H1 (cell line): ENCODE results near the gene CHST9. TPM values are rescaled to one million over a fixed set of nuclear protein-coding genes. Genes with fewer than 3 reads are reported as not detected.
"Not testable (repeated sequence)": the region's sequence is repeated elsewhere in the genome, so short reads cannot be mapped to it uniquely, and the experiment has no call there.

ENCODE experiments used
- CTCF ChIA-PET: fragments of 300-600 bp; sonication (Branson Sonifier 250); formaldehyde crosslinking; loops from one replicate; lab custom pipeline; 2021; ENCODE audit not compliant: partially characterized antibody; lab: Charles Lee
- POLR2A ChIA-PET: fragments of 300-600 bp; sonication (Branson Sonifier 250); formaldehyde crosslinking; loops from one replicate; lab custom pipeline; 2021; ENCODE audit warnings: inconsistent platforms; ENCODE audit not compliant: partially characterized antibody; lab: Charles Lee
- DNase-seq, 2 experiments: peaks; one replicate each; pipeline versions ENCODE4 v3.0.0 to v3.0.0-alpha.2; 2010 to 2022; ENCODE audit warnings: low spot score in 2 of 2, low read depth in 1 of 2, mixed read lengths in 1 of 2
- FAIRE-seq: peaks from 2 replicates; lab custom pipeline; 2011; peaks lifted over from hg19 to GRCh38; lab: Jason Lieb, UNC
- H2AFZ ChIP-seq: 2 replicates; pipeline ENCODE4 v1.8.1; 2012; ENCODE audit warnings: low read length, inconsistent platforms
- H2AK5ac ChIP-seq: 2 replicates; pipeline ENCODE4 v1.6.1; 2013; ENCODE audit warnings: low read depth, low read length
- H2BK120ac ChIP-seq: replicated peaks from 2 replicates; pipeline ENCODE3; 2013; ENCODE audit warnings: low read depth, low read length, inconsistent platforms
- H2BK12ac ChIP-seq: 2 replicates; pipeline ENCODE4 v1.6.1; 2013; ENCODE audit warnings: low read depth, low read length
- H2BK15ac ChIP-seq: 2 replicates; pipeline ENCODE4 v1.6.1; 2013; ENCODE audit warnings: low read length
- H2BK20ac ChIP-seq: 2 replicates; pipeline ENCODE4 v1.6.1; 2013; ENCODE audit warnings: low read length
- H2BK5ac ChIP-seq: 2 replicates; pipeline ENCODE4 v1.6.1; 2013; ENCODE audit warnings: low read depth, low read length
- H3K14ac ChIP-seq: 2 replicates; pipeline ENCODE4 v1.6.1; 2013; ENCODE audit warnings: inconsistent platforms; ENCODE audit not compliant: insufficient read length
- H3K18ac ChIP-seq: 2 replicates; pipeline ENCODE4 v1.6.1; 2013; ENCODE audit warnings: low read length; ENCODE audit errors: extremely low read depth
- H3K23ac ChIP-seq: 2 replicates; pipeline ENCODE4 v1.6.1; 2013; ENCODE audit warnings: inconsistent platforms; ENCODE audit not compliant: insufficient read length
- H3K23me2 ChIP-seq: 2 replicates; pipeline ENCODE4 v1.6.1; 2013; ENCODE audit warnings: low read depth, low read length
- H3K27ac ChIP-seq: 2 replicates; pipeline ENCODE4 v1.6.1; 2011; ENCODE audit warnings: low read depth, low read length, inconsistent platforms
- H3K27me3 ChIP-seq, 4 experiments: replicated peaks in 1 of 4; 1 replicate in 1 of 4; 2 replicates in 3 of 4; pipeline versions ENCODE4 v1.6.1 to v1.8.1; 2011 to 2013; ENCODE audit warnings: low read length in 3 of 4, mild to moderate bottlenecking in 3 of 4, inconsistent platforms in 2 of 4, mixed read lengths in 2 of 4, moderate library complexity in 1 of 4; ENCODE audit not compliant: control insufficient read depth in 3 of 4, insufficient read depth in 3 of 4; ENCODE audit errors: extremely low read depth in 1 of 4
- H3K36me3 ChIP-seq, 4 experiments: 2 replicates each; pipeline versions ENCODE4 v1.6.1 to v1.8.1; 2011 to 2013; ENCODE audit warnings: mild to moderate bottlenecking in 4 of 4, low read length in 3 of 4, moderate library complexity in 2 of 4, control low read depth in 1 of 4, inconsistent platforms in 1 of 4; ENCODE audit not compliant: insufficient read depth in 4 of 4, control insufficient read depth in 2 of 4
- H3K4ac ChIP-seq: replicated peaks from 2 replicates; pipeline ENCODE3; 2013; ENCODE audit warnings: low read length, low read depth, mixed read lengths, inconsistent platforms; ENCODE audit not compliant: insufficient read length
- H3K4me1 ChIP-seq, 4 experiments: replicated peaks in 1 of 4; 1 replicate in 1 of 4; 2 replicates in 3 of 4; pipeline versions ENCODE4 v1.6.1 to v1.8.1; 2011 to 2013; ENCODE audit warnings: low read length in 3 of 4, inconsistent platforms in 2 of 4, mixed read lengths in 1 of 4; ENCODE audit not compliant: insufficient read depth in 4 of 4, control insufficient read depth in 3 of 4
- H3K4me2 ChIP-seq, 2 experiments: 2 replicates each; pipeline versions ENCODE4 v1.6.1 to v1.8.1; 2011 to 2013; ENCODE audit warnings: low read depth in 2 of 2, low read length in 2 of 2, control low read depth in 1 of 2, inconsistent platforms in 1 of 2, mild to moderate bottlenecking in 1 of 2; ENCODE audit not compliant: insufficient read depth in 1 of 2
- H3K4me3 ChIP-seq, 4 experiments: fragments of 200-600, 300-600 bp in 1 of 4; sonication (generic), shearing (Covaris generic), sonication (Bioruptor Twin) in 1 of 4; 2 replicates each; pipeline versions ENCODE4 v1.5.1 to v1.8.1; 2011 to 2016; ENCODE audit warnings: low read length in 4 of 4, low read depth in 3 of 4, control low read depth in 2 of 4, inconsistent platforms in 2 of 4, mild to moderate bottlenecking in 2 of 4, mixed read lengths in 1 of 4, moderate library complexity in 1 of 4; ENCODE audit not compliant: insufficient read depth in 2 of 4; ENCODE audit errors: extremely low read depth in 1 of 4
- H3K56ac ChIP-seq: replicated peaks from 2 replicates; pipeline ENCODE3; 2013; ENCODE audit warnings: low read depth, mild to moderate bottlenecking, mixed read lengths, low read length, inconsistent platforms; ENCODE audit not compliant: insufficient read length
- H3K79me1 ChIP-seq: 2 replicates; pipeline ENCODE4 v1.6.1; 2013; ENCODE audit warnings: low read depth, low read length, control low read depth
- H3K79me2 ChIP-seq, 2 experiments: 2 replicates each; pipeline versions ENCODE4 v1.6.1 to v1.8.1; 2012 to 2013; ENCODE audit warnings: low read length in 2 of 2, mild to moderate bottlenecking in 2 of 2, inconsistent platforms in 1 of 2; ENCODE audit not compliant: insufficient read depth in 2 of 2, control insufficient read depth in 1 of 2
- H3K9ac ChIP-seq, 4 experiments: replicated peaks in 1 of 4; 1 replicate in 1 of 4; 2 replicates in 3 of 4; pipeline versions ENCODE4 v1.6.1 to v1.8.1; 2011 to 2013; ENCODE audit warnings: low read depth in 3 of 4, low read length in 3 of 4, control low read depth in 2 of 4, mild to moderate bottlenecking in 2 of 4, moderate library complexity in 2 of 4, inconsistent platforms in 1 of 4; ENCODE audit errors: extremely low read depth in 1 of 4
- H3K9me3 ChIP-seq, 2 experiments: 2 replicates each; pipeline versions ENCODE4 v1.6.1 to v1.8.1; 2012 to 2013; ENCODE audit warnings: mild to moderate bottlenecking in 2 of 2, moderate library complexity in 2 of 2, control low read depth in 1 of 2, inconsistent platforms in 1 of 2, low read depth in 1 of 2, low read length in 1 of 2, mixed read lengths in 1 of 2; ENCODE audit not compliant: insufficient read depth in 2 of 2
- H4K20me1 ChIP-seq, 2 experiments: replicated peaks in 1 of 2; 2 replicates each; pipeline versions ENCODE3 to v1.8.1; 2011 to 2013; ENCODE audit warnings: inconsistent platforms in 2 of 2, low read length in 2 of 2, mild to moderate bottlenecking in 1 of 2; ENCODE audit not compliant: insufficient read depth in 2 of 2, control insufficient read depth in 1 of 2
- H4K5ac ChIP-seq: 2 replicates; pipeline ENCODE4 v1.6.1; 2013; ENCODE audit warnings: low read length, low read depth, mixed read lengths, inconsistent platforms; ENCODE audit not compliant: insufficient read length
- H4K8ac ChIP-seq: 2 replicates; pipeline ENCODE4 v1.8.0; 2013; ENCODE audit warnings: mild to moderate bottlenecking, moderate library complexity, low read length, inconsistent platforms; ENCODE audit not compliant: insufficient read depth; ENCODE audit errors: extremely low read depth
- H4K91ac ChIP-seq: replicated peaks from 2 replicates; pipeline ENCODE3; 2013; ENCODE audit warnings: low read length, mixed read lengths, inconsistent platforms; ENCODE audit not compliant: insufficient read length
- WGBS, 2 experiments: shearing (Covaris generic) in 1 of 2; methylation state at CpG; one replicate each; pipeline versions ENCODE4 v1.1.6 to v1.1.7; 2013 to 2015; ENCODE audit warnings: low lambda C conversion rate in 2 of 2, mixed read lengths in 2 of 2, inconsistent platforms in 1 of 2, low coverage in 1 of 2, missing lambda C conversion rate in 1 of 2; ENCODE audit not compliant: insufficient replicate concordance in 2 of 2, insufficient coverage in 1 of 2, insufficient read length in 1 of 2; ENCODE audit errors: extremely low coverage in 1 of 2, missing lambda C conversion rate in 1 of 2; 5-methylcytosine and 5-hydroxymethylcytosine counted together
- polyA plus RNA-seq, 7 experiments: library from polyadenylated mRNA; depleted of rRNA in 3 of 7; stranded (reverse) in 5 of 7; unstranded in 2 of 7; fragments of >200 nt in 5 of 7; fragments of 200-250 nt in 2 of 7; gene quantifications; 1 replicate in 5 of 7; 2 replicates in 1 of 7; 4 replicates in 1 of 7; pipeline versions ENCODE4 v1.2.1 to v1.2.3, GENCODE V29; 2011 to 2013; ENCODE audit warnings: missing spikeins in 2 of 7, mixed read lengths in 2 of 7
- total RNA-seq: library from RNA; stranded (reverse); fragmentation: NEBNext Ultra II Directional; extraction: Animal tissue kit (Norgen Biotek cat#: 25700); gene quantifications from 2 replicates; pipeline ENCODE4 v1.2.1, GENCODE V29; 2021

The CHST9 gene
- total and polyA plus RNA-seq, 2 of the 8 experiments (the other 6 are each of a cell fraction or from before 2014, with no cell fraction given): 3.2 to 24.3 TPM

DNA sequence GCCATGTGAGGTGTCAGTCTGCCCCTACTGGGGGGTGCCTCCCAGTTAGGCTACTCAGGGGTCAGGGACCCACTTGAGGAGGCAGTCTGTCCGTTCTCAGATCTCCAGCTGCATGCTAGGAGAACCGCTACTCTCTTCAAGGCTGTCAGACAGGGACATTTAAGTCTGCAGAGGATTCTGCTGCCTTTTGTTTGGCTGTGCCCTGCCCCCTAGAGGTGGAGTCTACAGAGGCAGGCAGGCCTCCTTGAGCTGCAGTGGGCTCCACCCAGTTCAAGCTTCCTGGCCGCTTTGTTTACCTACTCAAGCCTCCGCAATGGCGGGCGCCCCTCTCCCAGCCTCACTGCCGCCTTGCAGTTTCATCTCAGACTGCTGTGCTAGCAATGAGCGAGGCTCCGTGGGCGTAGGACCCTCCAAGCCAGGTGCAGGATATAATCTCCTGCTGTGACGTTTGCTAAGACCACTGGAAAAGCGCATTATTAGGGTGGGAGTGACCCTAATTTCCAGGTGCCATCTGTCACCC is 21.9 kb downstream of the CHST9 start:
- CTCF ChIA-PET: interaction anchor here (1.7 kb wide), 1 partner anchor 145 kb away, joined by 8 read pairs; no protein-coding TSS in a partner anchor

More for the DNA sequence above, 21.9 kb downstream of the CHST9 start:
- POLR2A ChIA-PET, H2BK120ac ChIP-seq, H3K36me3 ChIP-seq, H3K27ac ChIP-seq, H3K4ac ChIP-seq, H4K91ac ChIP-seq, H4K5ac ChIP-seq, H3K79me1 ChIP-seq, H3K23me2 ChIP-seq, H2BK15ac ChIP-seq, H4K8ac ChIP-seq, FAIRE-seq, H3K23ac ChIP-seq, H2AK5ac ChIP-seq, H2BK20ac ChIP-seq, H4K20me1 ChIP-seq, H3K27me3 ChIP-seq, DNase-seq, H3K4me2 ChIP-seq, H3K9me3 ChIP-seq, H2AFZ ChIP-seq, H2BK5ac ChIP-seq, H2BK12ac ChIP-seq, H3K18ac ChIP-seq, H3K79me2 ChIP-seq, H3K4me1 ChIP-seq, H3K14ac ChIP-seq, H3K4me3 ChIP-seq, H3K56ac ChIP-seq, H3K9ac ChIP-seq: not testable (repeated sequence)
- WGBS, 2 experiments: 95% methylated on average over 10 of the region's 12 CpGs; no CpG with 5 or more reads in 1 of the 2 experiments
